HTERT RPE-1 (cell line): ENCODE data around the gene PTPRJ.
"Not testable (repeated sequence)": the region's sequence is repeated elsewhere in the genome, so short reads cannot be mapped to it uniquely, and the experiment has no call there.

ENCODE experiments used
- in situ Hi-C: fragments of 300-500 bp; cut with MboI; formaldehyde crosslinking; loops from 4 replicates; pipeline ENCODE4 v1.14.3; 2020; ENCODE audit warnings: low sequenced_read_pairs

PTPRJ gene

GRCh38 chr11:48107188-48107704, 126.9 kb downstream of the PTPRJ start:
- in situ Hi-C loops, result no loop called here

GRCh38 chr11:48108231-48109045, 128.1 kb downstream of the PTPRJ start:
- in situ Hi-C loops, result no loop called here

- in situ Hi-C loops, result no loop called here
These were observed 128.8 kb downstream of the PTPRJ start for GRCh38 chr11:48109046-48109666.

- in situ Hi-C loops, result no loop called here
These were observed 130.1 kb downstream of the PTPRJ start for GRCh38 chr11:48110509-48110766.

- in situ Hi-C loops, result no loop called here
These were observed 131.5 kb downstream of the PTPRJ start for GRCh38 chr11:48111891-48112290.

GRCh38 chr11:48114740-48115139, 134.4 kb downstream of the PTPRJ start:
- in situ Hi-C loops, result no loop called here

GRCh38 chr11:48116437-48117228, 136.3 kb downstream of the PTPRJ start:
- in situ Hi-C loops, result no loop called here

- in situ Hi-C loops, result no loop called here
These were observed 141.9 kb downstream of the PTPRJ start for GRCh38 chr11:48122246-48122645.

- in situ Hi-C loops, result no loop called here
These were observed 142.3 kb downstream of the PTPRJ start for GRCh38 chr11:48122656-48123055.

- in situ Hi-C loops, result no loop called here
These were observed 143.0 kb downstream of the PTPRJ start for GRCh38 chr11:48123254-48123875.

- in situ Hi-C loops, result no loop called here
These were observed 143.8 kb downstream of the PTPRJ start for GRCh38 chr11:48123934-48124755.

GRCh38 chr11:48124880-48125279, 144.5 kb downstream of the PTPRJ start:
- in situ Hi-C loops, result no loop called here

- in situ Hi-C loops, result no loop called here
These were observed 145.5 kb downstream of the PTPRJ start for GRCh38 chr11:48125866-48126265.

- in situ Hi-C loops, result no loop called here
These were observed 147.3 kb downstream of the PTPRJ start for GRCh38 chr11:48127521-48128183.

GRCh38 chr11:48129697-48130395, 149.5 kb downstream of the PTPRJ start:
- in situ Hi-C loops, result no loop called here

GRCh38 chr11:48134221-48134922, 154.0 kb downstream of the PTPRJ start:
- in situ Hi-C loops, result no loop called here

GRCh38 chr11:48138222-48138621, 157.9 kb downstream of the PTPRJ start:
- in situ Hi-C loops, result no loop called here

- in situ Hi-C loops, result not testable (repeated sequence)
These were observed 159.5 kb downstream of the PTPRJ start for GRCh38 chr11:48139896-48140295.
